GM12873 (cell line): ENCODE results near the gene ATP2A3.

Experiments
- TF ChIP-seq, protein P1 (sequence below): IDR thresholded peaks from 2 replicates; pipeline ENCODE4 v1.5.1; 2012; ENCODE audit warnings: low read depth, mild to moderate bottlenecking, moderate library complexity, low read length, control low read depth; ENCODE audit not compliant: insufficient read depth; ENCODE audit errors: missing control alignments

The ATP2A3 gene

DNA sequence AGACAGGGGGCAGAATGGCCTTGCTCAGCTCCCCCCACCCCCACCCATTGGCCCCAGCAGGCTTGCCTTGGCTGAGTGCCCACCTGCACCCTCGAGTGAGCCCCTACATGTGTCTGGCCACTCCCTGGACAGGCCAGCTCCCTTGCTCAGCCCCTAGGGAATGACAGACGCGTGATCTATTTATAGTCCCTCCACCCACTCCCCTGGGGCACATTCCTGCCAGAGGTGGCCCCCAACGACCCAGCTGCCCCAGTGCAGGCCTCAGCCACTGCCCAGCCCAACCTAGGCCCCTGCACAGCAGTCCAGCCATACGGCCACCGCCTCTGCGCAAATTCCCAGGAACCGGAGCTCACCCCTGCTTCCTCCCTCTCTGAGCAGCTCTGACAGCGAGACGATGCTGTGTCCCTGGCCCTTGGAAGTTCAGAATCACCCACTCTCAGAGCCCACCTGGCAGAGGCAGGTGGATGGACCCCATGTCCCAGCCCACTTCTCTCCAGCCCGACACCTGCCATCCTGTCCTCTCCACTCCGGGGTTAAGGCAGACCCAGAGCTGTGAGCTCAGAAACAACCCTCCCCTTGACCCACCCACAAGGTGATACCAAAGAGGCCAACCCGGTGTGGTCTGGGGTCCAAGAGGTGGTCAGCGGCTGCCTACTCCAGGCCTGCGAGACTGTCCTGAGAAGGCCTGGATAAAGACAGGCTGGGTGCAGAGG lies 36.5 kb downstream of the ATP2A3 start:
- TF ChIP-seq, protein P1, sequence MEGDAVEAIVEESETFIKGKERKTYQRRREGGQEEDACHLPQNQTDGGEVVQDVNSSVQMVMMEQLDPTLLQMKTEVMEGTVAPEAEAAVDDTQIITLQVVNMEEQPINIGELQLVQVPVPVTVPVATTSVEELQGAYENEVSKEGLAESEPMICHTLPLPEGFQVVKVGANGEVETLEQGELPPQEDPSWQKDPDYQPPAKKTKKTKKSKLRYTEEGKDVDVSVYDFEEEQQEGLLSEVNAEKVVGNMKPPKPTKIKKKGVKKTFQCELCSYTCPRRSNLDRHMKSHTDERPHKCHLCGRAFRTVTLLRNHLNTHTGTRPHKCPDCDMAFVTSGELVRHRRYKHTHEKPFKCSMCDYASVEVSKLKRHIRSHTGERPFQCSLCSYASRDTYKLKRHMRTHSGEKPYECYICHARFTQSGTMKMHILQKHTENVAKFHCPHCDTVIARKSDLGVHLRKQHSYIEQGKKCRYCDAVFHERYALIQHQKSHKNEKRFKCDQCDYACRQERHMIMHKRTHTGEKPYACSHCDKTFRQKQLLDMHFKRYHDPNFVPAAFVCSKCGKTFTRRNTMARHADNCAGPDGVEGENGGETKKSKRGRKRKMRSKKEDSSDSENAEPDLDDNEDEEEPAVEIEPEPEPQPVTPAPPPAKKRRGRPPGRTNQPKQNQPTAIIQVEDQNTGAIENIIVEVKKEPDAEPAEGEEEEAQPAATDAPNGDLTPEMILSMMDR = no peak

- TF ChIP-seq, protein P1 = no peak
Observed at GRCh38 chr17:3926860-3927627, 37.2 kb downstream of the ATP2A3 start.

DNA sequence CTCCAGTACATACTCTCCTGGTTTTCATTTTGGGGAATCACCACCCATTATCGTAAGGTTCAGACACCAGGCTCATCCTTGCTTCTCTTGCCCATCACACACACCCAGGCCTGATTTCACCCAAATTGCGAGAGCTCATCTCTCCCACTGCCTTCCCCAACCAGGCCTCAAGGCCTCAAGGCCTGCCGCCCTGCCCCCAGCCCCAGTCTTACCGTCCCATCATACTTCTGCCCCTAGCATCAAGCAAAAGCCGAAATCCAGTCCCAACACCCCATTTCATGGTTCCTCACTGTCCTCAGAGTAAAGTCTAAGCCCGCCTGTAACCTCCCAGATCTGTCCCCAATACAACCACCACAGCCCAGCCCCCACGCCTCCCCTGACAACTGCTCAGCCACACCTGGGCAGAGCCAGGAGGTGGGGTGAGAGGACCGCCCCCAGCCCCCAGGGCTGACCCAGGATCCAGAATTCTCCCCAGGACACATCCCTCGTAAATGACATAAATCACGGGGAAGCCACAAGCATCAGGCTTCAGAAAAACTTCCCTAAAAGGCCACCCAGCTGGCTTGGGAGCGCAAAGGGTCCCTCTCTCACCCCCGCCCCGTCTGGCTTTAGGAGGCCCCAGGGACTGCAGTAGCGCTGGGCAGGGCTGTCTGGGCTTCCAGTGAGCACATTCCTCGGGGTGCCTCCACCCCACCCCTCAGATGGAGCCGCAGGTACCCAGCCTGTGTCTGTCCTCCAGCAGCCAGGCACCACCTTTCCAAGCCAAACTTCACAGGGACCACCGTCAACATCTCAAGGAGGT lies 38.4 kb downstream of the ATP2A3 start:
- TF ChIP-seq, protein P1 = no peak

GRCh38 chr17:3924512-3925350 lies 39.5 kb downstream of the ATP2A3 start:
- TF ChIP-seq, protein P1 = no peak

GRCh38 chr17:3923466-3924190 lies 40.6 kb downstream of the ATP2A3 start:
- TF ChIP-seq, protein P1 = no peak

- TF ChIP-seq, protein P1 = no peak
Observed at GRCh38 chr17:3922765-3923164, 41.5 kb downstream of the ATP2A3 start.
